ENCODE results near the gene CTTNBP2NL.

CTTNBP2NL gene, protein sequence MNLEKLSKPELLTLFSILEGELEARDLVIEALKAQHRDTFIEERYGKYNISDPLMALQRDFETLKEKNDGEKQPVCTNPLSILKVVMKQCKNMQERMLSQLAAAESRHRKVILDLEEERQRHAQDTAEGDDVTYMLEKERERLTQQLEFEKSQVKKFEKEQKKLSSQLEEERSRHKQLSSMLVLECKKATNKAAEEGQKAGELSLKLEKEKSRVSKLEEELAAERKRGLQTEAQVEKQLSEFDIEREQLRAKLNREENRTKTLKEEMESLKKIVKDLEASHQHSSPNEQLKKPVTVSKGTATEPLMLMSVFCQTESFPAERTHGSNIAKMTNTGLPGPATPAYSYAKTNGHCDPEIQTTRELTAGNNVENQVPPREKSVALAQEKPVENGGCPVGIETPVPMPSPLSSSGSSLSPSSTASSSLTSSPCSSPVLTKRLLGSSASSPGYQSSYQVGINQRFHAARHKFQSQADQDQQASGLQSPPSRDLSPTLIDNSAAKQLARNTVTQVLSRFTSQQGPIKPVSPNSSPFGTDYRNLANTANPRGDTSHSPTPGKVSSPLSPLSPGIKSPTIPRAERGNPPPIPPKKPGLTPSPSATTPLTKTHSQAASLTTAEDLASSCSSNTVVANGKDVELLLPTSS

GRCh38 chr1:112395821-112396652 is at the start of gene CTTNBP2NL:
TSS of gene CTTNBP2NL (plus strand) at chr1:112396214. CDS start at chr1:112416166, 19,952 bp downstream.
- peak; percentile 99 for DNase-seq (ENCODE audit: low spot score)

DNA sequence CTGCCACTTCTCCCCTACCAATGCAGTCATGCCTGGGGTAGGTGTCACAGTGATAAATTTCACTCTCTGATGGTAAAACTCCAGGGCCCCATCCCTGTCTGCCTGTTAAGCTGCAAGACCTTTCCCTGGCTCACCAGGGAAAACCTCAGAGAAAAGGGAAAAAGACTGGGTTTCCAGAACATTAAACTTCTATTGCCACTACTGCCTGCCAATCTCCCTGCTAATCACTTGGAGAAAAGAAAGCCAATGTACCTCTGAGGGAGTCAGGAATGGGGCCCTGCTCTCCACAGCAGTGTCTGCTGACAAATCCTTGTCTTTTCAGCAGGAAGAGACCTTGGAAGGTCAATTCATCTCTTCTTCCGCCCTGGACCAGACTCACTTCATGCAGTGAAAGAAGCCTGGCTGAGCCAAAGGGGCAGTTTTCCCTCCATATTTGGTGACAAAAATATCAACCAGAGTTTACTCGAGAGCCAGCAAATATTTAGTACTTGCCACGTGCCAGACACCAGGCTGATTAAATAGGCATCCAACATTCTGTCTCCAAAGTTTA is 49.1 kb upstream of the CTTNBP2NL start:
- no peak for DNase-seq (ENCODE audit: low spot score)

DNA sequence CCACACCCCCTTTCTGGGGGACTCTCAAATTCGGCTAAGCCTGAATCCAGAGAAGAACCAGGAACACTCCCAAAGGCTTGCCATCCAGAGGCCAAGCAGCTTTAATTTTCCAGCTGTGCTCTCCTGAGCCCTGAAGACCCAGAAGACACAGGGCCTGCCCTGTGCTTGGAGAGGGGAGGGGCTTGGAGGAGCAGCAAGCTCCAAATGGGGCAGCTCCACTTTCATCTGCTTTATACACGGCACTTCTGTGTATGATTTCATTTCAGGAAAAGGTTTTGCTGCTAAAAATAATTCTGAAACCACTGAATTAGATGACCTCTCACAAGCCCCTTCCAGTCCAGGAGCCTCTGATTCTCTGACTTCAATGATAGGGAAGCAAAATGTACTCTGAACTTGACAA is 39.2 kb upstream of the CTTNBP2NL start:
- DNase-seq (ENCODE audit: low spot score) = no peak

- no peak for DNase-seq (ENCODE audit: low spot score)
Observed at GRCh38 chr1:112357467-112357866, 38.5 kb upstream of the CTTNBP2NL start.

DNA sequence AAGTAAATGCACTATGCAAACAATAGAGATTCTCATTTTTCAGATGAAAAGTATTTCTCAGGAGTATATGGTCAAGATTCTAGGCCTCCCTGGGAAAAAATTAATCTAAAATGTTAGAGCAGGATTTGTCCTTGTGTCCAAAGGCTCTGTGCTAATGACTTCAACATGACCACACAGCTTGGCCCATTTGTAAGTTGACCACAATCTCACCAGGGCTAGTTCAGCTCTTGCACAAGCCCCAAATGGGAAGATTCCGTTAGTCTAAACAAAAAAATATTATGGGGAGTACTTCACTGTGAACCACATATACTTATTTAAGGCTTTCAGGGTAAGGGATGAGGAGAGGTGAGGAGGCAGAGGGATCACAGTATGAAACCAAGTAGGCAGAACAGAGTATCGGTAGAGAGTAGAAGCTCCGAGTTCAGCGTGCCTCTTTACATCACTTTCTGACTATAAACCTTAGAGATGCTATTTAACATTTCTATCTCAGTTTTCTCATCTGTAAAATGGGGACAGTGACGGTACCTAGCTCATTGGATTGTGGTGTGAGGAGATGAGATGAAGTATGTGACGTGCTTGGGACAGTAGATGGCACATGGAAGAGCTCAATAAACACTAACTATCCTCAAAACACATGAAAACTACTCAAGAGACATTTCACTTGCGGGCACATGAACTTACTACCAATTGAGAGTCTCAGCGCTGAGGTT is 37.8 kb upstream of the CTTNBP2NL start:
- no peak for DNase-seq (ENCODE audit: low spot score)

DNA sequence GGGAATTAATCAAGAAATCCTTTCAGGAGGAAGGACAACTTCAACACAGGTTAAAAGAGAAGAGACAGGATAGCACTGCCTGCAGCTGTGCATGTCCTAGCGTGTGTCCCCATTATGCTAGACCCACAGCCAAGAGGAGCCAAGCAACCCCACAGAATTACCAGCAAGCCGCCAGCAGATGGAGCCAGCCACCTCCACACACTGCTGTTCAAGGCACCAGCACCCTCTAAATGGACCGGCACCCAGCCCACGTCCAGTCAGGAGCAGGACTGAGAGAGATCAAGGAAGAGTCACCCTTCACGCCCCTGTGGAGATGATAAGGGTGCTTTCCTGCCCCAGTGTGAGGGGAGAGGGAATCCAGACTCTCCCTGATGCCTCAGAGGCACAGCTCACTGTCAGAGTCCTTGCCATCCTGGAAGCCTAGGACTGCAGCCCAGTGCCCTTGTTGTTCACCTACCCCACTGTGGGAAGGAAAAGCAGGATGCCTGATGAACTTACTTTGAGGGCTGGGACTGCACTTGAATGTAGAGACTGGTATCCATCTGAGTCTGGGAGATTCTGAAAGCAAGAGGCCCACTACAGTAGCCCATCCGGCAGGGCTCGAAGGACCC is 37.1 kb upstream of the CTTNBP2NL start:
- DNase-seq (ENCODE audit: low spot score) = peak; percentile 43

GRCh38 chr1:112359961-112360767 is 35.9 kb upstream of the CTTNBP2NL start:
- DNase-seq (ENCODE audit: low spot score) = no peak

GRCh38 chr1:112363636-112364035 is 32.4 kb upstream of the CTTNBP2NL start:
- DNase-seq (ENCODE audit: low spot score) = no peak

DNA sequence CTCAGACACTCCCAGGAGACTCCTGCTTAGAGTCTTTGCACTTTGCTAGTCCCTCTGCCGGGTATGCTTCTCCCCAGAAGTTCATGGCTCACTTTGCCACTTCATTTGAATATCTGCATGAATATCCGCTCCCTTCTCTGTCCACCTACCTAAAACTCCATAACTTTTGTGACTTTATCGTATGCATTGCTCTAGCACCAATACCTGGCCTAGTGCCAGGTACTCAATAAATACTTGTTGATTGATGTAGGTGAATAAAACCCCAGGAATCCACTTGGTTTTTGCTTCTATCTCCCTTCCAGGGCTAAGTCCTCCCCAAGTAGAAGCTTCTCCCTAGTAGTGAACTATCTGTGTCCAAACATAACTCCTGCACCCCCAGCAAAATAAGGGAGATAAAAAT is 27.8 kb upstream of the CTTNBP2NL start:
- DNase-seq (ENCODE audit: low spot score) = no peak

DNA sequence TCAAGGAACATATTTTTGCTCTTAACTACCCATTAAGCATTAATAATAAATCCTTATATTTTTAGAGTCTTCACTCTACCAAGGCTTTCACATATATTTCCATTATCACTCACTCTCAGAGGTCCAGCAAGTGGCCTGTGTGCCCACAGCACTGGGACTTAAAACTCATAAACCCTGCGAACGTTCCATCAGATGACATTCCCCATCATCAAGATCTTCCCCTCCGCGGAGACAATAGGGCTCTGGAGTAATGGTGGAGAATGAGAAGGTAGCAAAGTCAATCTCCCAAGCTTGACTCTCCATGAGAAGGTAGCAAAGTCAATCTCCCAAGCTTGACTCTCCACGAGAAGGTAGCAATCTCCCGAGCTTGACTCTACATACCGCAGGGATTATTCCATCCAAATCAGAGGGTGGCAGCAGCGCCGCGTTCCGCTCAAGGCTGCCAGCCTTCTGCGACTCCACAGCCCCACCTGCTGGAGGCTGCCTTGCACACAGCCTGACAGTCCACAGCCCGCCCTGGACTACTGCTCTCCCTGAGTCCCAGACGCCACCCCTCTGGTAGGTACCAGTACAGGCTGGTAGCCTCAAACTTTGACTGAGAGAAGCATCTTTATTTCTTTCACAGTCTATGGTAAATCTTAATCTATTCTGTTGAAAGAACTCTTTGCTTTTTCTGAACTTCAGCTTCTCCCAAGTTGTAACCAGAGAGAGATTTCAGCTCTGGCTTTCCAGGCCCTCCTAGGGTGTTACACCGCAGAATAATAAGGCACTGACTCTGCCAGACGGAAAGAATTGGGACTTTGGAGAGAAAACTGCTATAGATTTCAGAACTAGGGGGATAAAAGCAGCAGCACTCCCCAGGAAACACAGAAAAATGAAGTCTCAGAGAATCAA is 26.4 kb upstream of the CTTNBP2NL start:
- peak; percentile 76 for DNase-seq (ENCODE audit: low spot score)

DNA sequence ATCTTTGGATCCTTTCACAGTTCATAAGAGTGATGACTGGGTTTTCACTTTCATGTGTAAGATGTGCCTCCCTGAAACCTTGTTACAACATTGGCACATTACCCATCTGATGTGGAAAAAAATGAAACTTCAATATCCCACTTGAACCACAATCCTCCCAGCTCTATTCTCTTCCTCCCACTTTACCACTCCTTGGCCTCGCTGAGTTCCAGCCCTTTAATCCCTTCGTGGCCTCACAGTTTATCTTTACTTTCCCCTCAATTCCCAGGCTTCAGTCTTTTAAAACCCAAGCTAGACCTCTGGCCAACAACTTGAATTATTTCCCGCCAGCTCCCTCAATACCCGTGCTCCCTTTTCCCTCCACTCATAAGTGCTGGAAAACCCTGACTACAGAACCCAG is 25.0 kb upstream of the CTTNBP2NL start:
- DNase-seq (ENCODE audit: low spot score) = no peak

GRCh38 chr1:112371775-112372174 is 24.2 kb upstream of the CTTNBP2NL start:
- no peak for DNase-seq (ENCODE audit: low spot score)

GRCh38 chr1:112373806-112374205 is 22.2 kb upstream of the CTTNBP2NL start:
- DNase-seq (ENCODE audit: low spot score) = no peak

DNA sequence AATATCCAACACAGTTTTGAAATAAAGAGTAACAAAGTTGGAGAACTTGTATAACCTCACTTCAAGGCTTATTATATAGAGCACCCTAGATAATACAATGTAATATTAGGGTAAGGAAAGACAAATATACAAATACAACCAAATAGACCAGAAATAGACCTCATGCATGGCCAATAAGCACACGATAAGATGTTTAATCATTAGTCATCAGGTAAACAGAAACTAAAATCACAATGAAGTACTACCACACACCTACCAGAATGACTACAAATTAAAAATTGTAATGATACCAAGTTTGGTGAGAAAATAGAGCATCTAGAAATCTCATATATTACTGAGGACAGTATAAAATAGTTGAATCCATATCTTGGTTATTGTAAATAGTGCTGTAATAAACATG is 20.3 kb upstream of the CTTNBP2NL start:
- no peak for DNase-seq (ENCODE audit: low spot score)

DNA sequence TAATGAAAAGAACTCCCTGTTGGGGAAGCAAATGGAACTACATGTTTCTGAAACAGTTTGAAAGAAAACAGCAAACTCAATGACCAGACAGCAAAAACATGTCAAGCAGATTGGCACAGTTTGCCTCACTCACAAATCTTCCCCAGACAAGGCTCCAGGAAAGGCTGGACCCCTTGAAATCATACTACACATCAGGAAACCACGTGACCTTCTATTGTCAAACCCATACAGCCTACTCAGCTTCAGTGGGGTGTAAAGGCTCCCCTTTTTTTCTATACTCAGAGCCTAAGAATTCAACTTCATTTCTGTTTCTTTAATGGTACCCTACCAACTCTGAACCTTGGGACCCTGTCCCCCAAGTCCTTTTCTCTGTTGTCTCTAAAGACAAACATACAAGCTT is 15.7 kb upstream of the CTTNBP2NL start:
- DNase-seq (ENCODE audit: low spot score) = no peak

DNA sequence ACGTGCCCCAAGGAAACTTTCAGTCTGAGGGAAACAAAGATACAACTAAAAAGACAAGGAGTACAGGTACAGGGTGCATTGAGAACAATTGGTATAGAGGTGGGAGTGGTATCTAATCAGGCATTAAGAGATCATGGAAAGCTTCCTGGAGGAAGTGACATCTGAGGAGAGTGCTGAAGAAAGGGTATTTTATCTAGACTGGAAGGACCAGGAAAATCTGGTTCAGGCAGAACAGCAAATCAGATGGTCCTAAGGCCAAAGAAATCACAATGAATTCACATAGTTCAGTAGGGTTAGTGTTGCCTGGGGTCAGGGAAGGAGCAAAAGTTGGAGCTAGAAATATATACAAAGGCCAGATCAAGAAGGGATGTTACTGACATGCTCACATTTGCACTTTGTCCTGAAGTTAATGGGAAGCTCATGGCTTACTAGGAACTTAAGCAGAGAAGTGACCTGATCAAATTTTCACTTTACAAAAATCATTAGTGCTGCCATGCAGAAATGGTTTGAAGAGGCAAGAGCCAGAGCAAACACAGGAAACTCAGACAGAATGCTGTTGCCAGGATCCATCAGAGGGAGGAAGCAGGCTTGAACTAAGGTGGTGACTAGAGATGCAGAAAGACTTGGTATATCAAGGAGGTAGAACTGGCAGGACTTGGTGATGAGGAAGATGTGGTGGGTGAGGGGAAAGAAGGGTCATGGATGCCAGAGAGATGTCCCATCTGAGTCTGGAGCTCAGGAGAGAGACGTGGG is 14.5 kb upstream of the CTTNBP2NL start:
- DNase-seq (ENCODE audit: low spot score) = no peak

- DNase-seq (ENCODE audit: low spot score) = no peak
Observed at GRCh38 chr1:112383759-112384370, 12.1 kb upstream of the CTTNBP2NL start.
